NCI-H524 (cell line): ENCODE measurements around the gene ACVR1B.

Experiments used
- DNase-seq, 2 experiments: peaks; one replicate each; lab custom pipeline; 2025; lab: John Stamatoyannopoulos, UW

The ACVR1B gene

DNA sequence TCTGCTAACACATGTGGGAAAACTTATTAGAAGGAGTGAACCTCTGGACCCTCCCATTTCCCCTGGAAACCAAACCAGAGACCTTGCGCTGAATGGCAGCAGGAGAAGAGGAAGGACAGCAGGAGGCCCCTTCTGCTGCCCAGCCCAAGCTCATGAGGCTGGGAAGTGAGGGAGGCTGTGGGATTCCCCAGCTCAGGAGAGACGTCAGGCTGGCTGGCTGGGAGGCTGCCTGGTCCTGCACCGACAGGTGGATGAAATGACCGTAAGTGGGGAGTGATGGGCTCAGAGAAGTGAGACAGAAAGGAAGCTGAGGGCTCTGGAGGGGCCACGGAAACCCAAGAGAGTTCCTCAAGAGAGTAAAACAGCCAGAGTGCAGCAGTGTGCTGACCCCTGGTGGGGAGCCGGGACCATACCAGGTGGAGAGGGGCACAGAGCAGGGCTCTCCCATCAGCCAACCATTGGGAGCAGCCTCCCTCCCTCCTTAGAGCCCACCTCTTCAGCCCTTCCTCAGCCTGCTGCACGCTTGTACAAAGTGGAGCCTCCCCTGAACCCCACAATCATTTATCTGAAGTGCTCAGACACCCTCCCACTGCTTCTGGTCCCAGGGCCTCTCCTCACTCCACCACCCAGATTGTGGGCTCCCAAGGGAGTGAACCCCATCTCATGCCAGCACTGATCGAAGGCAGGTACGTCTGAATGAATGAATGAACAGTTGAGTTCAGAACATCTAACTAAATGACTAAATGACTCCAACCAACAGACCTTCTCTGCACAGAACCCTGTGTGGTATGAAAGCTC lies 69.2 kb downstream of the ACVR1B start:
- DNase-seq = peak; percentile 55 to 83

DNA sequence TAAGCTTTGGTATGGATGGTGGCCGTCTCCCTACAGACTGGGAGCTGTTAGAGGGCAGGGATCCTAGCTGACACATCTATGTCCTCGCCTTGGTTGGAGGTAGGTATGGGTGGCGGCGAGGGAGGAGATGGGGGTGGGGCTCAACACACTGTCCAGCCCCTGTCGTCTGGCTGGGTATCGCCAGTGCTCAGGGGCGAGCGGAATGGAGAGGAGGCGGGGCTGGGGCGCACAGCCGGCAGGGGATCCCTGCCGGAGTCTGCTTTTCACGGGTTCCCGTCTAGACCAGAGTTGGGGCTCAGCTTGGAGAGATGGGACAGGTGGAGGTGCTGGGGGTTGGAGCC lies 71.3 kb downstream of the ACVR1B start:
- no peak for DNase-seq

DNA sequence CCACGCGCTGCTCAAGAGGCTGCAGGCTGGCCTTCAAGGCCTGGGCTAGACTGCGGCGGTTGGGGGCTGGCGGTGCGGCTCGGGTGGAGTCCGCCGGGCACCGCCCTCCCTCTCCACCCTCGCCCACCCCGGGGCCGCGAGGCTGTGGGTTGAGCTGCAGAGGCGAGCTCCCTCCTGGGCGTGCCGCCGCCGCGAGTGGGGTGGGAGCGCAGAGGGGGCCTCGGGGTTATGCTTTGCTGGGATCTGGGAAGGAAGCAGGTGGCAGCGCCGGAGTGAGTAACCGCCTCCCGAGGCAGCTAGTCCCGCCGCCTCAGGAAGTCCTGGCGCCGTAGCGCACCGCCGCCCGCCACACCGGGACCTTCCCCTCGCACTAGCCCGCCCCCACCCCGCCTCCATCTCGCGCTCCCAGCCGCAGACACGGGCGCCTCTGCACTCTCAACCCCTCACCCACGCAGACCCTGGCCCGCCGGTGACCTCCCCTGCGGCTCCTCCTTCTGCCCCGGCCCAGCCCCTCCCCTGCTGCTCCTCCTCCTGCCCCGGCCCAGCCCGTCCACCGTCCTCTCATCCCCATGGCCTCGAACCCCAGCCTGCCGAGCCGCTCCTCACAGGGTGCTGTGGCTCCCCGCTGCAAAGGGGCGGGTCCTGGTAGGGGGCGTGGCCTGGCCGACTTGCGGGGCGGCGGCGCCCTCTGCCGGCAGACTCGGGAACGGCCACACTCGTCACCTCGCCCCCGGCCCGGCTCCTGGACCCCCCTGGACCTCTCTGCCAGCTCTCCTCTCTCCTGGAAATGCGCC lies 71.9 kb downstream of the ACVR1B start:
- DNase-seq = peak; percentile 43 to 73

DNA sequence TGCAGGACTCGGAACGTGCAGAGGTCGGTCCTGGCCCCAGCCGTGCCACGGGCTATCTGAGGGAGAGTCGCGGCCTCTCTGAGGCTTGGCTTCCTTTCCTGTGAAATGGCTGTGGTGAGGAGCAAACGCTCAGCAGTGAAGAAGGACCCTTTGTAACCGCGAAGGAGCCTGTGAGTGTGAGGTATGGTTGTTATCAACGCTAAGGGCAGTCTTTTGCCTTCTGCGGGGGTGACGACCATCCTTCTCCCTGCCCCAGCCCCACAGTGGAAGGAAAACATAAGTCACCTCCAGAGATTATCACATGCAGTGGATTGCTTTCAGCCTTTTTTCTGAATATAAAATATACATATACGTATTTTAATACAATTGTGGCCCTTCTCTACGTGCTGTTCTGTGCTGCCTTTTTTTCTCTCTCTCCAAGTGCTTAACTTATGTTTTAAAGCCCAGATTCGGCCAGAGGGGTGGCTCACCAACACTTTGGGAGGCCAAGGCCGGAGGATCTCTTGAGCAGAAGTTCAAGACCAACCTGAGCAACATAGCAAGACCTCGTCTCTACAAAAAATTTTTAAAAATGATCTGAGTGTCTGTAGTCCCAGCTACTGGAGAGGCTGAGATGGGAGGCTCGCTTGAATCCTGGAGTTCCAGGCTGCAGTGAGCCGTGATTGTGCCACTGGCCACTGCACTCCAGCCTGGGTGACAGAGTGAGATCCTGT lies 72.6 kb downstream of the ACVR1B start:
- DNase-seq = peak in 1 of 2 experiments; percentile 58

GRCh38 chr12:52024845-52025230 lies 73.3 kb downstream of the ACVR1B start:
- no peak for DNase-seq

- no peak for DNase-seq
Observed at GRCh38 chr12:52026263-52026662, 74.8 kb downstream of the ACVR1B start.

DNA sequence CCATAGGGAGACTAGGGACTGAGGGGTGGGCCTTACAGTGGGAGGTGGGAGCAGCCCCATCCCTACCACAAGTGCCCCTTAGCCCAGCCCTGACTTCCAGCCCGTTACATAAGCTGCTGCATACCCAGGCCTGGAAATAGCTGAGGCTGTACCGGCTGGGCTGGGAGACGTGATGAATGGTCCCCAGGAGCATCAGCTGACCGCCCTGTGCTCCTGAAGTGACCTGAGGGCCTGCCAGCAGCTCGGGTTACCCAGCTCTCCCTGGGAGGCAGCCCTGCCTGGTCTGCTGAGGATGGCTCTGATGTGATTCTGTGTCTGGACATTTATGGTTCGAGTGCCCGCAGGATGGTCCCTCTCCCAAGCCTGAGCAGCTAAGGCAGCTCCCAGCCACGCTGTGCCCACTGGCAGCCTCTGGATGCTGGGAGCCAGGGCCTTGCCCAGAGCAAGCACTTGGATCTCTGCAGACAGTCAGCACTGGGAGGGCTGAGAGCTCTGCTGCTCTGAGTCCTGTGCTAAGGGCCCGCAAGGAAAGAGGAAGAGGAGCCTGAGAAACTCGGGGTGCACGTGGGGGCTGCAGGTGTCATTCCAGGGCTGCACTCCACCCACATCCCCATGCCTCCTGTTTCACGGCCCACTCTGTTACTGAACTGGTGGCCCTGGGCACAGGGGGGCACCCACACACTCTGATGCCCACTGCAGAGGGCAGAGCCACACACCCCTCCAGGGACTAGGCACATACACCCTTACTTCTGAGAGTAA lies 75.8 kb downstream of the ACVR1B start:
- no peak for DNase-seq

GRCh38 chr12:52029685-52030084 lies 78.2 kb downstream of the ACVR1B start:
- DNase-seq = peak; percentile 70 to 91

- DNase-seq = peak in 1 of 2 experiments; percentile 13
Observed at GRCh38 chr12:52032446-52032803, 80.9 kb downstream of the ACVR1B start.

DNA sequence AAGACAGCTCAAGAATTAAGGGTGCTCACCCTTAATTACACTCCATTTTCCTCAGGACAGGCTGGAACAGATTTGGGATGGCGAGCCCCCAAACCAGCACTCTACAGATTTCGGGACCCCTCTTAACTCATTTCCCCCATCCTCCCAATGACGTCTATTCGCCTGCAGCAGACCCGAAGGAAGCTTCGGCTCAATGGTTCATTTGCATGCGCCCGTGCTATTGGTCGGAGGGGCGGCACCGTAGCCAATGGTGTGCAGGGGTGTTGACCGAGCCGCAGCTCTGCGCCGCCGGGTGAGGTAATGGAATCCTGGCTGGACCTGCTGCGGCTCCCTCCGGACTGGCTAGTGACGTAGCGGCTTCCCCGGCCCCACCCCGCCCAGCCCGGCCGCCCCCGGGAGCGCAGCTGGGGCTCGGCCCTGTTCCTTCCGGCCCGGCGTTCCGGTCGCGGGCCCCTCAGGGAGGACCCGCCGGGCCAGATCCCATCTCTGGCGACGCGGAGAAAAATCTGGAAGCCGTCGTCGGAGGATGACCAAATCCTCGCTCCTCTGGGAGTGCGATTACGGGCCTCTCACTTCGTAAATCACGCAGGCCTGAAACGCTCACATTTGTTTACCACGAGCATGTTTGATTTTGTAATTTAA lies 81.4 kb downstream of the ACVR1B start:
- peak; percentile 86 to 91 for DNase-seq

- DNase-seq = peak in 1 of 2 experiments; percentile 41
Observed at GRCh38 chr12:52033446-52034140, 82.1 kb downstream of the ACVR1B start.

DNA sequence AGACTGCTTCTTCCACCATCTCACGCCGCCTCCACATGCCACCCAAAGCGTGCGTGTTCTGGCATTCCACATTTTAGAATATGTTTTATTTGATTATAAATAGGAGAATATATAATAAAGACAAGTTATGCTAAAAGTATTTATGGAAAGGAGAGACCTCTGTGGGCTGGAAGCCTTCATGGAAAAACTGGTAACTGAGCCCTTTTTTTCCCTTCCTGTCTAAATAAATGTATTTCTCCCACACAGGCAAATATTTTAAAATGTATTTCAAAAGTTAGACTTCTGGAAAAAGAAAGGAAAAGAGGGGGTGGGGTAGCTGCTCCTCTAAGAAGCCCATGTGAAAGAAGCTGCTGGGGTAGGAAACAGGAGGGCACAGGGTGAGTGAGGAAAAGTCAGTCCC lies 83.7 kb downstream of the ACVR1B start:
- no peak for DNase-seq

GRCh38 chr12:52035926-52036325 lies 84.4 kb downstream of the ACVR1B start:
- DNase-seq = no peak

DNA sequence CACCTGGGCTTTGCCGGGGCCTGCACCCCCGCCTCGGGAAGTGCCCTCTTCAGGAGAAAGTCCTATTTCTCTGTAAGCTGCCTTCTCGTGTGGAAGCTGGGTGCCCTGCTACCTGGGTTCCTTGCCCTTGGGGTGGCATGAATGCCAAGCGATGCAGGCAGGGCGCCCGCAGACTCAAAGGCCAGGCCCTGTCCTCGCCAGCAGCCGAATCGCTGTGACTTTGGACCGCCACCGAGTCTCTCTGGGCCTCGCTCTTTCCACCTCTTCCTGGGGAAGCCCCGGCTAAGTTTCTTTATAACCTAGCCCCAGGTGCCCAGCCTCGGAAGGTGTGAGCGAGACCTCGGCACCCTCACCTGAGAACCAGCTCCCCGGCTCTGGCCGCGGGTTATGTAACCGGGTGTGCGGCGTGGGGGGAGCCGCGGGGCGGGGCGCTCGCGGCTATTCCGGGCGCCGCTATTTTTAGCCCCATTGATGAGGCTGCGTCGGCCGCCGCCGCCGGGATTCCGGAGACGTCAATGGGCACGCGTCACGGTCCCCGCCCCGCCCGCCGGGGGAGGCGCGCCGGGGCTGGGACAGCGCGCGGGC lies 85.2 kb downstream of the ACVR1B start:
- peak in 1 of 2 experiments; percentile 51 for DNase-seq

DNA sequence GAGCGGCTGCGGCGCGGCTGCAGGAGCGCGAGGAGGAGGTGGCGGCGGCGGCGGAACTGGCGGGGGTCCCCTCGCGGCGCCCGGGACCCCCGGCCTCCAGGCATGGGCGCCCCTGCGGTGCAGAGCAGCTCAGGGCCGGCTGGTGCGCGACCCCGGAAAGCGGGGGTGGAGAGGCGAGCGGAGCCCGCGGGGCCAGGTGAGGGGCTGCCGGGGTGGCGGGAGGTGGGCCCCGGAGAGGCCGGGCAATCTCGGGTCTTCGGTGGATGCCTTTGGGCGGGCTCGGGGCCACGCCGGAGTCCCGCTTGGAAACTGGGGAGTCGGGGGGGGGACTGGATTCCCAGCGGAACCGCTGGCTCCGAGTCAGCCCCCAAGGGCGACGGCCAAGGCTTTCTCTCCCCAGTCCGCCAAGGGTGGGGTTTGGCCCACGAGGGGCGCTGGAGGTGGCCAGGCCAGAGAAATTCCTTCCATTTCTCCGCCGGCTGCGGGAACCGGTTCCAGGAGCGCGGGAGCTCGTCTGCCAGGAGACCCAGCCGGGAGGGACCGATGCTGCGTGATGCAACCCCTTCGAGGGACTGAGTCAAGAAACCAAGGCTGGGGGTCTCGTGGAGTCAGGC lies 85.9 kb downstream of the ACVR1B start:
- DNase-seq = peak in 1 of 2 experiments; percentile 24

- DNase-seq = no peak
Observed at GRCh38 chr12:52038447-52038846, 86.9 kb downstream of the ACVR1B start.

DNA sequence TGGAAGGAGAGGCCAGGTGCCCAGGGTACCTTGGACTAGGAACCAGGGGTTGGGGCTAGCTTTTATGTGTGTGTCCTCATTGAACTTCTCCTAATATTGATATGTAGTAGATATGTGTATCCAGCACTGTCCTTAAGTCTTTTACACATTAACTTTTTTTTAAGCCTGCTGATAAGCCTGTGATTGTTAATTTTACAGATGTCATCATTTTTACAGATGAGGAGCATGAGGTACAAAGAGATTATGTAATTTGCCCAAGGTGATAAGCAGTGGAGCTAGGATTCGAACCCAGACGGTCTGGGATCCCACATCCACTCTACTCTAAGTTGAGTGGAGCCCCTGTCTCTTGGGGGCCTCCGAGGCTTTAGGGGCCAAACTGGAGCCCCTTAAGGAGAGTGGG lies 89.5 kb downstream of the ACVR1B start:
- DNase-seq = no peak

DNA sequence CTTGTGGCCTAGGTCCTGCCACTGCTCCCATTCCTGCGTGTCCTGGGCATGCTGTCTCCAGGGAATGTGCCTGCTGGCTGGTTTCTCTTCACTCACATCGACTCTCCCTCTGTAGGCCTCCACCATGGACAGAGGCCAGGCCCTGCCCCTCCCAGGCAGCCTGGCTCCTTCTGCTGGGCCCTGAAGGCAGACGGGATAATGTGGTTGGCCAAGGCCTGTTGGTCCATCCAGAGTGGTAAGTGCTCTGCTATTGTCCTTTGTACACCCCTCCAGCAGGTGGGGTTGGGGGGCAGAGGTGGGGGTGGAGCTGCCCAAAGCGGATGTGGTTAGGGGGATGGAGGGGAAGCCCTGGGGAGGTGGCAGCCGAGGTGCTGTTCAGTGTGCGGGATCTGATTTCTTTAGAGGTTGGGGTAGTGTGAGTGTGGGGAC lies 90.2 kb downstream of the ACVR1B start:
- no peak for DNase-seq

DNA sequence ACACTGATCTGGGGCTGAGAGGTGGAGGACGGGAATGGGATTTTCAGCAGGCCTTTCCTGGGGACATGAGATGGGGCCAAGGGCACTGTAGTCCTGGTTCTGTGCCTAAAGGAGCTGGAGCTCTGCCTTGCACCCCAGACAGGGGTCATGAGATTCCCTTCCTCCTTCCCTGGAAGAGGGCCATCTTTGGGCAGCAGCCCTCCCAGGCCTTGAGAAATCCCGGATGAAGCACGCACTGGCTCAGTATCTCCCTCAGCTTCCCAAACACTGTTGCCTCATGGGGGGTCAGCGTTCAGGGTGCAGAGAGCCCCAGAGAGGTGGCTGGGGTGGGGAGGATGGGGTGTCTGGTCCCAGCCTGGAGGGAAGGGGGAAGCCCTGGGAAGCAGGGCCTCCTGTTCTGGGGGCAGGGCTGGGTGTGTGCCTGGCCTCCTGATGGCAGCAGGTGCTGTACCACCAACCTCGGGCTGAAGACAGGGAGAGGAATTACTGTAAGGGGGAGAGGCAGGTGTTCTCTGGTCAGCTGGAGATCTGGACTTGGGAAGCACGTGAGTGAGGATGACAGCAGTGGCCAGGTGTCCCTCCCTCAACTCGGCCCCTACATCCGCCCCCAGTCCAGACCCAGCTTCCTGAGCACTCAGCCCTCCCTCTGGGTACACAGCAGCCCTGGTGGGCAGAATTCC lies 91.3 kb downstream of the ACVR1B start:
- DNase-seq = no peak
